ENCODE results near the gene IFI27L2.

DNA sequence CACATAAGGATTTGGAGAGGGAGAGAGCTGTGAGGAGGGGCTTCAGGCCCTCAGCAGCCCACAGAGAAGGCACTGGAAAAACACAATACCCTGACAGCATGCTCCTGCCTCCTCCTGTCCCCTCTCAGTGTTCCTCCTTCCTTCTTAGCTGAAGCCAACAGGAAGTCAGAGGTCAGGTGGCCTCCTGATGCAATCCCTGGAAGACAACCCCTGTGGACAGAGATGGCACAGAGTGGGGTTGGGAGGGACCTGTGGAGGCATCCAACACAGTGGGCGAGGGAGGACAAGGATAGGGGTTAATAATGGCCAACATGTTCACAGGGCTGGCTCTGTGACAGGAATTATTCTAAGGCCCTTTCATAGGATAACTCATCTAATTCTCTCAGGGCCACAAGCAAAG, 15.4 kb upstream of the IFI27L2 start:
- TF ChIP-seq POLR2A (IDR thresholded peaks at IDR 0.05), result no peak
- TF ChIP-seq, protein P1, sequence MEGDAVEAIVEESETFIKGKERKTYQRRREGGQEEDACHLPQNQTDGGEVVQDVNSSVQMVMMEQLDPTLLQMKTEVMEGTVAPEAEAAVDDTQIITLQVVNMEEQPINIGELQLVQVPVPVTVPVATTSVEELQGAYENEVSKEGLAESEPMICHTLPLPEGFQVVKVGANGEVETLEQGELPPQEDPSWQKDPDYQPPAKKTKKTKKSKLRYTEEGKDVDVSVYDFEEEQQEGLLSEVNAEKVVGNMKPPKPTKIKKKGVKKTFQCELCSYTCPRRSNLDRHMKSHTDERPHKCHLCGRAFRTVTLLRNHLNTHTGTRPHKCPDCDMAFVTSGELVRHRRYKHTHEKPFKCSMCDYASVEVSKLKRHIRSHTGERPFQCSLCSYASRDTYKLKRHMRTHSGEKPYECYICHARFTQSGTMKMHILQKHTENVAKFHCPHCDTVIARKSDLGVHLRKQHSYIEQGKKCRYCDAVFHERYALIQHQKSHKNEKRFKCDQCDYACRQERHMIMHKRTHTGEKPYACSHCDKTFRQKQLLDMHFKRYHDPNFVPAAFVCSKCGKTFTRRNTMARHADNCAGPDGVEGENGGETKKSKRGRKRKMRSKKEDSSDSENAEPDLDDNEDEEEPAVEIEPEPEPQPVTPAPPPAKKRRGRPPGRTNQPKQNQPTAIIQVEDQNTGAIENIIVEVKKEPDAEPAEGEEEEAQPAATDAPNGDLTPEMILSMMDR (IDR thresholded peaks at IDR 0.05), result no peak
